CD14-positive monocyte (primary cell): ENCODE results near the gene EPHA3. TPM values are rescaled to one million over a fixed set of nuclear protein-coding genes. Genes with fewer than 3 reads are reported as not detected.

Experiments
- DNase-seq, 3 donors: peaks; one replicate each; pipeline ENCODE4 v3.0.0-alpha.2; 2011 to 2022
- H2AFZ ChIP-seq: 2 replicates; pipeline ENCODE4 v1.6.0; 2012; ENCODE audit warnings: mild to moderate bottlenecking, low read depth, low read length, inconsistent platforms; ENCODE audit not compliant: insufficient read depth, poor library complexity, severe bottlenecking
- H3K27ac ChIP-seq, 2 donors: 1 replicate in 1 of 2; 2 replicates in 1 of 2; pipeline ENCODE4 v1.5.1; 2012 to 2013; ENCODE audit warnings: low read length in 2 of 2, control low read depth in 1 of 2, inconsistent platforms in 1 of 2, low read depth in 1 of 2, mild to moderate bottlenecking in 1 of 2
- H3K27me3 ChIP-seq, 2 donors: one replicate each; pipeline versions ENCODE4 v1.6.0 to v1.6.1; 2011 to 2013; ENCODE audit warnings: low read length in 2 of 2; ENCODE audit not compliant: control insufficient read depth in 2 of 2, insufficient read depth in 2 of 2
- H3K36me3 ChIP-seq, 2 donors: replicated peaks in 1 of 2; 1 replicate in 1 of 2; 2 replicates in 1 of 2; pipeline versions ENCODE4 v1.5.1 to v1.6.1; 2012 to 2013; ENCODE audit warnings: low read length in 2 of 2, control low read depth in 1 of 2, inconsistent platforms in 1 of 2, mild to moderate bottlenecking in 1 of 2; ENCODE audit not compliant: insufficient read depth in 2 of 2, control insufficient read depth in 1 of 2
- H3K4me1 ChIP-seq, 2 donors: 1 replicate in 1 of 2; 2 replicates in 1 of 2; pipeline versions ENCODE4 v1.5.1 to v1.6.1; 2012 to 2013; ENCODE audit warnings: low read length in 2 of 2, control low read depth in 1 of 2, inconsistent platforms in 1 of 2, mild to moderate bottlenecking in 1 of 2, moderate library complexity in 1 of 2; ENCODE audit not compliant: insufficient read depth in 2 of 2, control insufficient read depth in 1 of 2
- H3K4me2 ChIP-seq: replicated peaks from 2 replicates; pipeline ENCODE3; 2012; ENCODE audit warnings: low read length, moderate library complexity, mild to moderate bottlenecking; ENCODE audit not compliant: poor library complexity, severe bottlenecking; ENCODE audit errors: extremely low read depth
- H3K4me3 ChIP-seq, 3 experiments: fragments of 200-600 bp in 1 of 3; sonication (generic) in 1 of 3; replicated peaks in 1 of 3; 1 replicate in 2 of 3; 2 replicates in 1 of 3; pipeline ENCODE4 v1.5.1; 2011 to 2013; ENCODE audit warnings: low read length in 3 of 3, mild to moderate bottlenecking in 3 of 3, control low read depth in 2 of 3, low read depth in 2 of 3, inconsistent platforms in 1 of 3, moderate library complexity in 1 of 3
- H3K79me2 ChIP-seq: 2 replicates; pipeline ENCODE4 v1.6.0; 2012; ENCODE audit warnings: mild to moderate bottlenecking, control low read depth, inconsistent platforms, low read length, moderate library complexity; ENCODE audit not compliant: insufficient read depth
- H3K9ac ChIP-seq: 2 replicates; pipeline ENCODE4 v1.6.0; 2017; ENCODE audit warnings: low read length, mild to moderate bottlenecking; ENCODE audit not compliant: insufficient read depth, poor library complexity, severe bottlenecking
- H3K9me3 ChIP-seq, 2 donors: replicated peaks in 1 of 2; 1 replicate in 1 of 2; 2 replicates in 1 of 2; pipeline versions ENCODE4 v1.5.1 to v1.6.1; 2012 to 2013; ENCODE audit warnings: low read length in 2 of 2, control low read depth in 1 of 2; ENCODE audit not compliant: control insufficient read depth in 1 of 2, insufficient read depth in 1 of 2
- H4K20me1 ChIP-seq: 2 replicates; pipeline ENCODE4 v1.6.0; 2012; ENCODE audit warnings: mild to moderate bottlenecking, low read length, control low read depth, moderate library complexity; ENCODE audit not compliant: insufficient read depth
- H3K27ac Mint-ChIP-seq, 7 donors: one replicate each; pipeline ENCODE4 v1.8.0; 2020; ENCODE audit warnings: mild to moderate bottlenecking in 7 of 7, mixed read lengths in 7 of 7, moderate library complexity in 6 of 7, inconsistent platforms in 2 of 7
- H3K27me3 Mint-ChIP-seq, 3 donors: one replicate each; pipeline ENCODE4 v1.8.0; 2021 to 2022; ENCODE audit warnings: low read depth in 3 of 3, mild to moderate bottlenecking in 3 of 3, mixed read lengths in 3 of 3, moderate library complexity in 3 of 3, inconsistent platforms in 1 of 3
- H3K36me3 Mint-ChIP-seq, 2 donors: one replicate each; pipeline ENCODE4 v1.8.0; 2020; ENCODE audit warnings: mixed read lengths in 2 of 2, inconsistent platforms in 1 of 2, mild to moderate bottlenecking in 1 of 2
- H3K4me1 Mint-ChIP-seq: one replicate; pipeline ENCODE4 v1.8.0; 2020; ENCODE audit warnings: mild to moderate bottlenecking, mixed read lengths
- H3K4me3 Mint-ChIP-seq, 2 donors: one replicate each; pipeline ENCODE4 v1.8.0; 2020; ENCODE audit warnings: mild to moderate bottlenecking in 2 of 2, mixed read lengths in 2 of 2, moderate library complexity in 1 of 2
- H3K9me3 Mint-ChIP-seq, 7 donors: one replicate each; pipeline ENCODE4 v1.8.0; 2020 to 2022; ENCODE audit warnings: mixed read lengths in 7 of 7, mild to moderate bottlenecking in 6 of 7, moderate library complexity in 6 of 7, inconsistent platforms in 2 of 7
- WGBS: methylation state at CpG from one replicate; pipeline ENCODE4 v1.1.5; 2013; ENCODE audit warnings: missing lambda C conversion rate; ENCODE audit not compliant: insufficient coverage; 5-methylcytosine and 5-hydroxymethylcytosine counted together
- intact Hi-C, 2 donors: fragments of 100-400 bp; cut with micrococcal nuclease; formaldehyde crosslinking; loops; one replicate each; pipeline versions ENCODE4 v1.15.0 to v1.15.1; 2023
- polyA plus RNA-seq, 3 donors: library from polyadenylated mRNA; depleted of rRNA in 1 of 3; unstranded in 2 of 3; stranded (reverse) in 1 of 3; fragments of 300-500 nt in 2 of 3; fragments of >200 nt in 1 of 3; fragmentation: Illumina TruSeq in 2 of 3; gene quantifications; 1 replicate in 2 of 3; 2 replicates in 1 of 3; pipeline ENCODE4 v1.2.3, GENCODE V29; 2012 to 2021
- TF ChIP-seq, protein P1 (sequence below): fragments of 200-600 bp; IDR thresholded peaks from one replicate; pipeline ENCODE4 v1.8.0; 2022; ENCODE audit warnings: antibody characterized with exemption, mild to moderate bottlenecking

The EPHA3 gene
- polyA plus RNA-seq, 3 donors: not detected

DNA sequence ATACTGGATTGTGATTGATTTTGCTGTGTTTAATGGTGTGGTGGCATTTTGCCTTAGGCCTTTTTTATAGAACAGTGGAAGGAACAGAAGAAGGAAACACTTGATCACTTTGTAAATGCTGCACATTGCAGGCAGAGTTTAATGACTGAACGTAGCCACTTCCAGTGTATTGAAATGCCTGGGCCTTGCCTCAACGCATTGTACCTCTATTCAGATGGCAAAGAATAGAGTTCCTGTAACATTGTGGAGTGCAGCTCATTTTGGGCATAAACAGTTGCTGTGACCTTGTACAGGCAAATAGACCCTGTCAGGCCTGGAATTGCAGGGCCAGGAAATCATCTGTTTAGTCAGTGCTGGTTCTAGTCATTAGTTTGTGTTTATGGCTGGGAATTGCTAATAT, 225.0 kb downstream of the EPHA3 start:
- H3K27ac ChIP-seq: no peak overlapping the region
- TF ChIP-seq, protein P1, sequence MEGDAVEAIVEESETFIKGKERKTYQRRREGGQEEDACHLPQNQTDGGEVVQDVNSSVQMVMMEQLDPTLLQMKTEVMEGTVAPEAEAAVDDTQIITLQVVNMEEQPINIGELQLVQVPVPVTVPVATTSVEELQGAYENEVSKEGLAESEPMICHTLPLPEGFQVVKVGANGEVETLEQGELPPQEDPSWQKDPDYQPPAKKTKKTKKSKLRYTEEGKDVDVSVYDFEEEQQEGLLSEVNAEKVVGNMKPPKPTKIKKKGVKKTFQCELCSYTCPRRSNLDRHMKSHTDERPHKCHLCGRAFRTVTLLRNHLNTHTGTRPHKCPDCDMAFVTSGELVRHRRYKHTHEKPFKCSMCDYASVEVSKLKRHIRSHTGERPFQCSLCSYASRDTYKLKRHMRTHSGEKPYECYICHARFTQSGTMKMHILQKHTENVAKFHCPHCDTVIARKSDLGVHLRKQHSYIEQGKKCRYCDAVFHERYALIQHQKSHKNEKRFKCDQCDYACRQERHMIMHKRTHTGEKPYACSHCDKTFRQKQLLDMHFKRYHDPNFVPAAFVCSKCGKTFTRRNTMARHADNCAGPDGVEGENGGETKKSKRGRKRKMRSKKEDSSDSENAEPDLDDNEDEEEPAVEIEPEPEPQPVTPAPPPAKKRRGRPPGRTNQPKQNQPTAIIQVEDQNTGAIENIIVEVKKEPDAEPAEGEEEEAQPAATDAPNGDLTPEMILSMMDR: no peak
- intact Hi-C loops: no loop called here

DNA sequence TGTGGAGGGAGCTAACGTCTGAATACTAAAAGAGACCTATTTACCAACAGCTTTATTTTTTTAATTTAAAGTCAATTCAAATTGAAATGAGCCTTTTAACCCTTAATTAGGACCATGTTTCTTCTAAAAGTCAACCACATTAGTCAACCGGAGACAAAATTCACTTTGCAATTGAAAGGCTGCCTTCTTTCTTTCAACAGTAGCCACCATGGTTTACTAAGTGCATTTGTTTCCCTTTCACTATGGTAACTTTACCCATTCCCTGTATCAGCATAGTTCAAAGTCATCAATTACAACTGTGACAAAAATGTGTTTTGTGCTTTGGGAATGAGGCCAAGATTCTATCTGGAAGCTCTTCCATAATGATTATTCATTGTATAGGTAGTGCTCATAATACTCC, 225.4 kb downstream of the EPHA3 start:
- H3K9me3 Mint-ChIP-seq: peaks cover 0 to 1% (median 0%) of the 10 kb centered on the region in 7 donors
- WGBS: 100% methylated on average over 1 of the region's 2 CpGs

More for the DNA sequence above, 225.0 kb downstream of the EPHA3 start:
- Histone ChIP-seq H4K20me1 (no peaks in the 10 kb centered on the region), H3K79me2 (no peaks in the 10 kb centered on the region), H3K9ac (no peak overlapping the region), H2AFZ (no peak overlapping the region), H3K4me2 (no peak overlapping the region), H3K36me3 (no peaks in the 10 kb centered on the region), H3K27me3 (no peaks in the 10 kb centered on the region), H3K4me1 (no peaks in the 10 kb centered on the region), H3K9me3 (no peaks in the 10 kb centered on the region), H3K4me3 (no peak overlapping the region)
- no peak overlapping the region for H3K27ac Mint-ChIP-seq
- no peak overlapping the region for H3K4me3 Mint-ChIP-seq
- no peaks in the 10 kb centered on the region for H3K4me1 Mint-ChIP-seq
- no peaks in the 10 kb centered on the region for H3K27me3 Mint-ChIP-seq
- no peak for DNase-seq
- peaks cover 0 to 1% (median 0%) of the 10 kb centered on the region in 7 donors for H3K9me3 Mint-ChIP-seq
- no peaks in the 10 kb centered on the region for H3K36me3 Mint-ChIP-seq
- WGBS: 100% methylated on average over 2 of the region's 2 CpGs

More for the DNA sequence above, 225.4 kb downstream of the EPHA3 start:
- H3K27ac Mint-ChIP-seq: no peak overlapping the region
- Histone ChIP-seq H3K4me1 (no peaks in the 10 kb centered on the region), H3K4me3 (no peak overlapping the region), H3K36me3 (no peaks in the 10 kb centered on the region), H3K9ac (no peak overlapping the region), H4K20me1 (no peaks in the 10 kb centered on the region), H3K4me2 (no peak overlapping the region), H3K27ac (no peak overlapping the region), H2AFZ (no peak overlapping the region), H3K79me2 (no peaks in the 10 kb centered on the region), H3K9me3 (no peaks in the 10 kb centered on the region), H3K27me3 (no peaks in the 10 kb centered on the region)
- DNase-seq: no peak
- no peak overlapping the region for H3K4me3 Mint-ChIP-seq
- H3K27me3 Mint-ChIP-seq: no peaks in the 10 kb centered on the region
- TF ChIP-seq, protein P1: no peak
- no peaks in the 10 kb centered on the region for H3K36me3 Mint-ChIP-seq
- intact Hi-C loops: no loop called here
- H3K4me1 Mint-ChIP-seq: no peaks in the 10 kb centered on the region
